ENCODE results near the gene CDC20B.

CDC20B gene

DNA sequence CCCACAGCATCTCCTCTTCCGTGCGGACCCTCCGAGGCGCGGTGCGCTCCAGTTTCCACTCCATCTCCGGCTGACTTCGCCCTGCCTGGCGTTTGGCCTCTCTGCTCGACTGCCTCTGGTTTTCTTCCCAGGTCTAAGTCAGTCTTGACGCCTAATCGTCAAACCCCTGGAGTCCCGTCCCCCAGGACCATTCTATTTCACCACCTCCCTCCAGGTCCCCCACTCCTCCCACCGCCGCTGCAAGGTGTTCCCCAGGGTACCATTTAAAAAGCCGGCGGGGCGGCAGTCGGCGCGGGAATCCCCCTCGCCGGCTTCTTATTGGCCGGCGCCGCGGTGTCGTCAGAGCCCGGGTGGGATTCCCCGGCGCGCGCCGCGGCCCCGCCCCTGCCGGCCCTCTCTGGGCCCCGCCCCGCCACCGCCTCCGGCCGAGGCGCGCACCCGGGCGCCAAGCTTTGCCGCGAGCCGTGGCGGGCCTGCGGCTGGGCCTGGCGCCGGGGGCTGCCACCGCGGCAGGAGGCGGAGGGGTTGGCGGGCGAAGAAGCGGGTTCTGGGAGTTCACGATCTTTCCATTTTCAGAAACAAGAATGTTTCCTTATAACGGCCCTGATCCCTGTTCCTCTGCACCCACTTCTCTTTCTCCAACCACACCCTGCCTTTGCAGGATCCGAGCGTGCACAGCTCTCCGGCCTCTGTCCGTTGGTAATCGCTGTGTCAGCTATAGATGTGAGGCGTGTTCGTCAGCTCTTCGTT, at the start of gene CDC20B (continued):
- no peak for TF ChIP-seq TRIM28 (IDR thresholded peaks at IDR 0.05; ENCODE audit: borderline replicate concordance, low read length)
- 0 out of 2 replicates have a peak, but pooled peaks have one; percentile 24 for TF ChIP-seq ZNF501 (tag by site-specific recombination; IDR thresholded peaks at IDR 0.05)
- TF ChIP-seq ZNF214 (tag by site-specific recombination; IDR thresholded peaks at IDR 0.05; ENCODE audit: borderline replicate concordance) = no peak
- 0 out of 2 replicates have a peak, but pooled peaks have one; percentile 3 for TF ChIP-seq ZNF677 (tag by site-specific recombination; IDR thresholded peaks at IDR 0.05)
- peak; percentile 61 for TF ChIP-seq ZNF341 (tag by site-specific recombination; IDR thresholded peaks at IDR 0.05; ENCODE audit: low read depth)

GRCh38 chr5:55222092-55222984, 49.4 kb upstream of the CDC20B start:
- TF ChIP-seq, protein P1, sequence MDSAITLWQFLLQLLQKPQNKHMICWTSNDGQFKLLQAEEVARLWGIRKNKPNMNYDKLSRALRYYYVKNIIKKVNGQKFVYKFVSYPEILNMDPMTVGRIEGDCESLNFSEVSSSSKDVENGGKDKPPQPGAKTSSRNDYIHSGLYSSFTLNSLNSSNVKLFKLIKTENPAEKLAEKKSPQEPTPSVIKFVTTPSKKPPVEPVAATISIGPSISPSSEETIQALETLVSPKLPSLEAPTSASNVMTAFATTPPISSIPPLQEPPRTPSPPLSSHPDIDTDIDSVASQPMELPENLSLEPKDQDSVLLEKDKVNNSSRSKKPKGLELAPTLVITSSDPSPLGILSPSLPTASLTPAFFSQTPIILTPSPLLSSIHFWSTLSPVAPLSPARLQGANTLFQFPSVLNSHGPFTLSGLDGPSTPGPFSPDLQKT (IDR thresholded peaks at IDR 0.05; ENCODE audit: borderline replicate concordance, low read depth, low read length) = no peak
- TF ChIP-seq PRDM10 (tag by site-specific recombination; IDR thresholded peaks at IDR 0.05) = no peak
- no peak for TF ChIP-seq ZNF311 (tag by site-specific recombination; IDR thresholded peaks at IDR 0.05; ENCODE audit: borderline replicate concordance)
- TF ChIP-seq KLF10 (tag by site-specific recombination; IDR thresholded peaks at IDR 0.05) = no peak
- no peak for TF ChIP-seq ZNF473 (tag by site-specific recombination; IDR thresholded peaks at IDR 0.05)
- no peak for TF ChIP-seq ZNF157 (tag by site-specific recombination; IDR thresholded peaks at IDR 0.05)
- TF ChIP-seq ZFP41 (tag by site-specific recombination; IDR thresholded peaks at IDR 0.05; ENCODE audit: borderline replicate concordance) = no peak
- TF ChIP-seq KLF9 (tag by site-specific recombination; IDR thresholded peaks at IDR 0.05; ENCODE audit: low read depth) = no peak
- TF ChIP-seq ZNF350 (tag by site-specific recombination; IDR thresholded peaks at IDR 0.05) = no peak
- no peak for TF ChIP-seq ZBTB11 (tag by site-specific recombination; conservative IDR thresholded peaks at IDR 0.05; ENCODE audit: low read depth)
- TF ChIP-seq KLF1 (tag by site-specific recombination; IDR thresholded peaks at IDR 0.05) = no peak
- TF ChIP-seq ZNF707 (tag by site-specific recombination; IDR thresholded peaks at IDR 0.05) = no peak
- ChIA-PET POLR2A (no interaction called here), CTCF (interaction anchor here (0.6 kb wide), 1 partner anchor 7 kb away, joined by 3 read pairs; no protein-coding TSS in a partner anchor)
- no peaks in the 10 kb centered on the region; the same call in 1 of the 2 replicates for H3K4me1 ChIP-seq (ENCODE audit: control insufficient read depth, insufficient read depth, low read length)
- no peak overlapping the region for H3K27ac ChIP-seq (ENCODE audit: extremely low read depth, low read depth, low read length)
- no peaks in the 10 kb centered on the region for H3K9me3 ChIP-seq (ENCODE audit: control insufficient read depth, insufficient read depth, low read depth, low read length)
- H3K36me3 ChIP-seq (ENCODE audit: control insufficient read depth in 2 of 2, insufficient read depth in 1 of 2, low read length in 2 of 2) = peaks cover 0 to 21% of the 10 kb centered on the region in 2 experiments; a peak in 1 of 3 replicates
- H3K4me3 ChIP-seq (ENCODE audit: low read depth, low read length) = no peak overlapping the region
